GM21515 (cell line): ENCODE results near the gene ZBTB47.

Experiments used
- ATAC-seq: cut with Tn5 transposase; IDR thresholded peaks from one replicate; pipeline ENCODE4 v1.9.1; 2021; ENCODE audit not compliant: unreplicated experiment

ZBTB47 gene

GRCh38 chr3:42684632-42685362, 31.3 kb downstream of the ZBTB47 start:
- ATAC-seq = no peak

GRCh38 chr3:42685363-42685881, 31.9 kb downstream of the ZBTB47 start, which contains the start of gene KLHL40:
KLHL40 (plus strand) TSS chr3:42685537; CDS start chr3:42685619, 82 bp downstream.
- no peak for ATAC-seq

GRCh38 chr3:42685891-42686820, 32.7 kb downstream of the ZBTB47 start:
- no peak for ATAC-seq

GRCh38 chr3:42686832-42687650, 33.5 kb downstream of the ZBTB47 start:
- ATAC-seq = no peak

- no peak for ATAC-seq
Measured at GRCh38 chr3:42688016-42688415, 34.5 kb downstream of the ZBTB47 start.

- ATAC-seq = no peak
Measured at GRCh38 chr3:42688487-42689420, 35.3 kb downstream of the ZBTB47 start.

GRCh38 chr3:42689421-42690014, 36.0 kb downstream of the ZBTB47 start:
- ATAC-seq = no peak

- no peak for ATAC-seq
Measured at GRCh38 chr3:42690191-42690590, 36.7 kb downstream of the ZBTB47 start.

- ATAC-seq = no peak
Measured at GRCh38 chr3:42690766-42691680, 37.5 kb downstream of the ZBTB47 start.

GRCh38 chr3:42691816-42692666, 38.5 kb downstream of the ZBTB47 start:
- no peak for ATAC-seq

- no peak for ATAC-seq
Measured at GRCh38 chr3:42692667-42693529, 39.4 kb downstream of the ZBTB47 start.

GRCh38 chr3:42693530-42693930, 40.0 kb downstream of the ZBTB47 start:
- no peak for ATAC-seq

- ATAC-seq = no peak
Measured at GRCh38 chr3:42694366-42694765, 40.9 kb downstream of the ZBTB47 start.

GRCh38 chr3:42696356-42697288, 43.1 kb downstream of the ZBTB47 start:
- ATAC-seq = no peak

- no peak for ATAC-seq
Measured at GRCh38 chr3:42697289-42698051, 44.0 kb downstream of the ZBTB47 start.
